ENCODE measurements around the gene NSUN7. TPM values are rescaled to one million over a fixed set of nuclear protein-coding genes. Genes with fewer than 3 reads are reported as not detected.
A peak's percentile ranks its signal among the peaks of the same experiment; 100 is the strongest.
"Not testable (repeated sequence)": the region's sequence is repeated elsewhere in the genome, so short reads cannot be mapped to it uniquely, and the experiment has no call there.

Gene NSUN7
- 1 to 10 TPM in 5 of 6 donors, under 1 TPM in 1; 0.47 to 3.7 (median 2.6) TPM for polyA plus RNA-seq (ENCODE audit: low read depth in 6 of 6)

- peak; percentile 68 for DNase-seq
- Mint-ChIP-seq H3K9me3 (peaks cover 0 to 5% (median 3%) of the 10 kb centered on the region in 7 donors), H3K36me3 (no peaks in the 10 kb centered on the region), H3K27ac (peak within 1 kb of the TSS; percentile 72 to 88 (median 84)), H3K27me3 (peaks cover 0 to 4% (median 0%) of the 10 kb centered on the region in 3 donors), H3K4me3 (peak within 1 kb of the TSS; percentile 79 to 92 (median 88)), H3K4me1 (peaks cover 11 to 30% (median 14%) of the 10 kb centered on the region in 3 donors)
- ATAC-seq (ENCODE audit: low read depth in 2 of 2) = peak; percentile 85 to 87
Measured at GRCh38 chr4:40749717-40750460, at the start of gene NSUN7. TSS of gene NSUN7 (plus strand) at chr4:40749955. CDS start at chr4:40750694, 739 bp downstream.

DNA sequence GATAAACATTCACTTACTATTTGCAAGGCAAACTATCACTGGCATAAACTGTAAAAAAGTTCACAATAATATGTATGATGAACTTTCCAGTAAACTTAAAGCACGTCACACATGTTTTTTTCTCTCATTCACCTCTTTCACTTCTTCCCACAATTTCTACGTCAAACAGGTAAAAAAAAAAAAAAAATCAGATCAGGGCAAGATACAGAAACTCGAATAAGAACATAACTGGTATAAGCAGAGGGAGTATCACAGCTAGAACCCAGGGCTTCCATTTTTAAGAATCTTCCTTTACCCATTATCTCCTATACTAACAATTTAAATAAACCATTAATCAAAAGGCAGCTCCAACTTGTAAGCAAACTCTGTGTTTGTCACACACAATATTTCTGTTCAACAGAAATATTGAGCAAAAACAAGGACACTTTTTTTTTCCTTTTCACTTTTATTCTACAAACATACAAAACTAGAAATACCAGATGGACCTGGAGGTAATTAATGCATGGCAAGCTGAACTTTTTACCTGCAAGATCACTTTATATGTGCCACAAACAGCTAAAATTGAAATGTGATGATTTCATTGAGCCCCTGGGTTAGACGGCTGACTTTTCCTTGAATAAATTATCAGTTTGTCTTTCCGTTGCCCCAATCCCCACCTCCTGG lies 47.5 kb upstream of the NSUN7 start:
- peak overlapping the region in 1 of 6 donors; percentile 47 for H3K27ac Mint-ChIP-seq
- no peaks in the 10 kb centered on the region for H3K9me3 Mint-ChIP-seq
- no peak for DNase-seq
- H3K4me1 Mint-ChIP-seq = no peaks in the 10 kb centered on the region
- no peak for ATAC-seq (ENCODE audit: low read depth in 2 of 2)
- H3K4me3 Mint-ChIP-seq = no peak overlapping the region
- no peaks in the 10 kb centered on the region for H3K27me3 Mint-ChIP-seq
- H3K36me3 Mint-ChIP-seq = no peaks in the 10 kb centered on the region

GRCh38 chr4:40702800-40703151 lies 47.0 kb upstream of the NSUN7 start:
- DNase-seq (no peak), ATAC-seq (ENCODE audit: low read depth in 2 of 2) (no peak)
- no peaks in the 10 kb centered on the region for H3K36me3 Mint-ChIP-seq
- H3K27ac Mint-ChIP-seq = peak overlapping the region in 1 of 6 donors; percentile 47
- H3K27me3 Mint-ChIP-seq = no peaks in the 10 kb centered on the region
- H3K4me3 Mint-ChIP-seq = no peak overlapping the region
- H3K9me3 Mint-ChIP-seq = no peaks in the 10 kb centered on the region
- no peaks in the 10 kb centered on the region for H3K4me1 Mint-ChIP-seq

DNA sequence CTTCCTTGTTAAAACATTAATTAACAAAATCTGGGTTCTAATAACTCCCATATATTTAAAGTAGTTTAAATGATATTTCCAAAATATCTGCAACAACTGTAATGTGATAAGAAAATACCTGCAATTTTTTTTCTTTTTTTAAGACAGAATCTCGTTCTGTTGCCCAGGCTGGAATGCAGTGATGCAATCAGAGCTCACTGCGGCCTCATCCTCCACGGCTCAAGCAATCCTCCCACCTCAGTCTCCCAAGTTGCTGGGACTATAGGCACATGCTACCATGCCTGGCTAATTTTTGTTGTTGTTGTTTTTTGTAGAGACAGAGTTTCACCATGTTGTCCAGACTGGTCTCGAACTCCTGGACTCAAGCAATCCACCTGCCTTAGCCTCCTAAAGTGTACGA lies 45.7 kb upstream of the NSUN7 start:
- H3K27ac Mint-ChIP-seq = no peak overlapping the region
- no peaks in the 10 kb centered on the region for H3K4me1 Mint-ChIP-seq
- DNase-seq = no peak
- no peaks in the 10 kb centered on the region for H3K9me3 Mint-ChIP-seq
- H3K4me3 Mint-ChIP-seq = peak overlapping the region in 1 of 8 donors; percentile 18
- no peaks in the 10 kb centered on the region for H3K27me3 Mint-ChIP-seq
- H3K36me3 Mint-ChIP-seq = no peaks in the 10 kb centered on the region
- no peak for ATAC-seq (ENCODE audit: low read depth in 2 of 2)

DNA sequence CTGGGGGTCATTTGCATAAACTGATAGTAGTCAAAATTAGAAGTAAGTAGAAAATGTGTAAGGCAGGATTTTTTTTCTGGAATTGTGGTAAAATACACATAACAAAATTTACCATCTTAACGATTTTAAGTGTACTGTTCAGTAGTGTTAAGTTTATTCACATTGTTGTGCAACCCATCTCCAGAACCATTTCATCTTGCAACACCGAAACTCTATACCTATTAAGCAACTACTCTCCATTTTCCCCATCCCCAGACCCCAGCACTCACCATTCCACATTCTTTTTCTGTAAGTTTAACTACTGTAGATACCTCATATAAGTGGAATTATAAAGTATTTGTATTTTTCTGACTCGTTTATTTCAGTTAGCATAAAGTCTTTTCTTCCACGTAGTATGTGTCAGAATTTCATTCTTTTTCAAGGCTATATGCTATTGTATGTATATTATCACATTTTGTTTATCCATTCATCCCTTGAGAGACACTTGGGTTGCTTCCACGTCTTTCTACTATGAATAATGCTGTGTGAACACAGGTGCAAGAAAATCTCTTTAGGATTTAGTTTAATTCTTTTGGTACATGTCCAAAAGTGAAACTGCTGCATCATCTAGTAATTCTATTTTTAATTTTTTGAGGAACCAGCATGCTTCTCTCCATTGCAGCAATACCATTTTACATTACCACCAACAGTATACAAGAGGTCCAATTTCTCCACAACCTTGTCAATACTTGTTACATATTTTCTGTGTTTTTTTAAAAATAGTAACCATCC lies 39.1 kb upstream of the NSUN7 start:
- no peaks in the 10 kb centered on the region for H3K4me1 Mint-ChIP-seq
- no peaks in the 10 kb centered on the region for H3K36me3 Mint-ChIP-seq
- no peak for ATAC-seq (ENCODE audit: low read depth in 2 of 2)
- H3K27me3 Mint-ChIP-seq = peaks cover 0 to 6% (median 4%) of the 10 kb centered on the region in 3 donors
- no peak for DNase-seq
- no peak overlapping the region for H3K27ac Mint-ChIP-seq
- no peak overlapping the region for H3K4me3 Mint-ChIP-seq
- H3K9me3 Mint-ChIP-seq = no peaks in the 10 kb centered on the region

- not testable (repeated sequence) for H3K9me3 Mint-ChIP-seq; ATAC-seq (ENCODE audit: low read depth in 2 of 2); H3K27me3 Mint-ChIP-seq; H3K36me3 Mint-ChIP-seq; DNase-seq; H3K4me1 Mint-ChIP-seq; H3K4me3 Mint-ChIP-seq
- H3K27ac Mint-ChIP-seq = peak overlapping the region in 1 of 6 donors; percentile 52
Measured at GRCh38 chr4:40713001-40713400, 36.8 kb upstream of the NSUN7 start.

DNA sequence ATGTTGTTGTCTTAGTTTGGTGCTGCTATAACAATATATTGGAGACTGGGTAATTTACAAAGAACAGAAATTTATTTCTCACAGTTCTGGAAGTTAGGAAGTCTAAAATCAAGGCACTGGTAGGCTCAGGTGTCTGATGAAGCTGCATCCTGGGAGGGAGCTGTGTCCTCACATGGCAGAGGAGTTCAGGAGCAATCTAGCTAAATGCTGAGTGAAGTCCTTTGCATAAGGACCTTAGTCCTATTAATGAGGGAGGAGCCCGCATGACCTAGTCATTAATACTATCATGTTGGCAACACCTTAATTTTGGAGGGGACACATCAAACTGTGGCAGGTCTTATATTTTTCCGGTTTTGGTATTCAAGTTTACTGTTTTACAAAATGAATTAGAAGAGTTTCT lies 36.0 kb upstream of the NSUN7 start:
- ATAC-seq (ENCODE audit: low read depth in 2 of 2) = no peak
- peaks cover 0 to 8% (median 6%) of the 10 kb centered on the region in 3 donors for H3K27me3 Mint-ChIP-seq
- no peak for DNase-seq
- H3K36me3 Mint-ChIP-seq = no peaks in the 10 kb centered on the region
- no peaks in the 10 kb centered on the region for H3K4me1 Mint-ChIP-seq
- no peak overlapping the region for H3K27ac Mint-ChIP-seq
- no peak overlapping the region for H3K4me3 Mint-ChIP-seq
- no peaks in the 10 kb centered on the region for H3K9me3 Mint-ChIP-seq

GRCh38 chr4:40718586-40718985 lies 31.2 kb upstream of the NSUN7 start:
- Mint-ChIP-seq H3K27me3 (peaks cover 0 to 5% (median 0%) of the 10 kb centered on the region in 3 donors), H3K4me3 (no peak overlapping the region), H3K9me3 (no peaks in the 10 kb centered on the region), H3K4me1 (no peaks in the 10 kb centered on the region), H3K36me3 (no peaks in the 10 kb centered on the region), H3K27ac (peak overlapping the region in 2 of 6 donors; percentile 7 to 42)
- DNase-seq (no peak), ATAC-seq (ENCODE audit: low read depth in 2 of 2) (no peak)

- Mint-ChIP-seq H3K27ac (peak overlapping the region in 2 of 6 donors; percentile 12 to 42), H3K27me3 (peaks cover 0 to 5% (median 0%) of the 10 kb centered on the region in 3 donors), H3K4me1 (no peaks in the 10 kb centered on the region), H3K4me3 (no peak overlapping the region), H3K36me3 (no peaks in the 10 kb centered on the region), H3K9me3 (no peaks in the 10 kb centered on the region)
- no peak for DNase-seq
- ATAC-seq (ENCODE audit: low read depth in 2 of 2) = no peak
Measured at GRCh38 chr4:40719008-40719623, 30.6 kb upstream of the NSUN7 start.

DNA sequence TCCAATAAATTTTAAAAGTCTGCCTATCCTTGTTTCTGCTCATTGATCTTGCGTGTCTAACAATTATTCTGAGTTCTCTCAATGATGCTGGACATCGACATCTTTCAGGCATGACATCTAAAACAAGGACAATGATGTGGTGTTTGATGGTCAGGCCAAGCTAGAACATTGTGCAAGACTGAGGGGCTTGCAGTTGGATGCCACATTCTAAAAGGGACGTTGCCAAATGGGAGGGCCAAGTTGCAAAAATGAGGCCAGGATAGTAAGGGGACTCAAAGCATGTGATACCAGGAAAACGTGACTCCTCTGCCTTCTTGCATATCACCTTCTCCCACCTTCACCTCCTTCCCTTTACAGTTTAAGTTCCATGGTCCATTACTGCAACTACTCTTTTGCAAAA lies 29.4 kb upstream of the NSUN7 start:
- Mint-ChIP-seq H3K27ac (peak overlapping the region in 1 of 6 donors; percentile 43), H3K4me1 (no peaks in the 10 kb centered on the region), H3K36me3 (no peaks in the 10 kb centered on the region), H3K27me3 (peaks cover 0 to 5% (median 0%) of the 10 kb centered on the region in 3 donors), H3K4me3 (no peak overlapping the region), H3K9me3 (no peaks in the 10 kb centered on the region)
- DNase-seq (no peak), ATAC-seq (ENCODE audit: low read depth in 2 of 2) (no peak)

DNA sequence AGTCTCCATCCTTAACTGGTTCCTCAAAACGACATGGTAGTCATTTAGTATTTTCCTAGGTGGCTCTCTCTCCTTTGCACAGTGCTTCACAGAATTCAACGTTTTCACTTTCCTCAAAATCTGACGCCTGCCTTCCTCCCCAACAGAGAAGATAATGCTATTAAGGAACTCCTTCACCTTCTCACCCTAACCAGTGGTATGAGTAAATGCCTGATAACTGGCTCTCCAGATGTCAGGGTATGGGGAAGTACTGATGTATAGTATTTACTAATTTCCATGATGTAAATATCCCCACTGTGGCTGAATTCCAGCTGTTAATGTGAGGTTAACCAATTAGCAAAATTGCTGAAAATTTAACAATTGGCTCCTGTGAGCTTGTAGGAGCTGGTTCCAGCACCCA lies 28.8 kb upstream of the NSUN7 start:
- no peak for ATAC-seq (ENCODE audit: low read depth in 2 of 2)

GRCh38 chr4:40721730-40722171 lies 28.0 kb upstream of the NSUN7 start:
- no peaks in the 10 kb centered on the region for H3K4me1 Mint-ChIP-seq
- no peaks in the 10 kb centered on the region for H3K9me3 Mint-ChIP-seq
- ATAC-seq (ENCODE audit: low read depth in 2 of 2) (no peak), DNase-seq (no peak)
- H3K27ac Mint-ChIP-seq = no peak overlapping the region
- no peak overlapping the region for H3K4me3 Mint-ChIP-seq
- no peaks in the 10 kb centered on the region for H3K36me3 Mint-ChIP-seq
- peaks cover 0 to under 1% (median 0%) of the 10 kb centered on the region in 3 donors for H3K27me3 Mint-ChIP-seq

More for the DNA sequence above, 28.8 kb upstream of the NSUN7 start:
- H3K27me3 Mint-ChIP-seq = peaks cover 0 to 5% (median 0%) of the 10 kb centered on the region in 3 donors
- DNase-seq = no peak
- no peaks in the 10 kb centered on the region for H3K36me3 Mint-ChIP-seq
- peak overlapping the region in 3 of 6 donors; percentile 8 to 37 (median 18) for H3K27ac Mint-ChIP-seq
- no peak overlapping the region for H3K4me3 Mint-ChIP-seq
- no peaks in the 10 kb centered on the region for H3K9me3 Mint-ChIP-seq
- H3K4me1 Mint-ChIP-seq = no peaks in the 10 kb centered on the region

DNA sequence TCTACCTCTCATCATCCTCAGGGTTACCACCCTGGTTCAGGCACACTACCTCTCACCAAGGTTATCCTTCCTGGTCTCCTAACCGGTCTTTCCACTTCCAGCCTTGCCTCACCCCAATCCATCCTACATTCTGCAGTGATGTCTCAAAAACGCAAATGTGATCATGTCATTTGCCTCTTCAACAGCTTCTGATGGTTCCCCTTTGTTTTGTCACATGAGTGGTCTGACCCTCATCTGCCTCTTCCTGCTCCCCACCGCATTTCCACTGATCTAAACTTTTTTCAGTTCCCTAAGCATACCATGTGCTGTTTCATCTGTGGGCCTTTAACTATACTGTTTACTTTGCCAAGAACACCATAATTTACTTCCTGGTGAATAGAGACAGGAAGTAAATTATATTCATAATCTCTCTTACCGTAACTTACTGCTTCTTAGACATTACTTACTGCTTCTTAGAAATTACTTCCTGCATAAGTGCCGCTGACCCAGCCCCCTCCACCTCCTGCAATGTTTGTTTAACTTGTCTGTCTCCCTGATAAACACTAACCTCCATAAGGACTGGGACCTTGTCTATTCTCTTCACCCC lies 27.1 kb upstream of the NSUN7 start:
- ATAC-seq (ENCODE audit: low read depth in 2 of 2) (peak; percentile 98 to 99), DNase-seq (peak; percentile 81)
- H3K27me3 Mint-ChIP-seq = no peaks in the 10 kb centered on the region

More for the DNA sequence above, 27.1 kb upstream of the NSUN7 start:
- Mint-ChIP-seq H3K36me3 (no peaks in the 10 kb centered on the region), H3K4me3 (no peak overlapping the region), H3K4me1 (no peaks in the 10 kb centered on the region), H3K27ac (no peak overlapping the region), H3K9me3 (no peaks in the 10 kb centered on the region)
